Measurements from ENCODE around the gene TRIM41.
"Not testable (repeated sequence)": the region's sequence is repeated elsewhere in the genome, so short reads cannot be mapped to it uniquely, and the experiment has no call there.

The TRIM41 gene

DNA sequence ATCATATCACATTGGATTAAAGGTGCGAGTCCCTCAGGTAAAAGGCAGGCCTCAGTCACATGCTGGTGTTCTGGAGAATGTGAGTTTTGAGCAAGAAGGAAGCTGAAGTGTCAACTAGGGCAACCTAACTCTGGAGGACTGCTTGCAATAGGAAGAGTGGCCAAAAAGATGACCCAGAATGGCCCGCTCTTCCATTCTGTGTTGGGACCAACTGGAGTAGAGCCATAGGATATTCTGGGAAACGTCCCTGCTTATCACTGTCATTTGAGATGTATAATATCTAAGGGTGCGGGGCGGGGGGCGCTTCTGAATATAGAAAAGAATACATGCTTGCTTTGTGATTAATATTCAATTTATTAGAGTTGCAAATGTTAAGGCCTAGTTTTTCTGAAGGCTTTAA lies 11.0 kb upstream of the TRIM41 start:
- DNase-seq: no peak

GRCh38 chr5:181212934-181213333 lies 10.1 kb upstream of the TRIM41 start:
- no peak for DNase-seq

- DNase-seq: not testable (repeated sequence)
These were observed 8.8 kb upstream of the TRIM41 start for GRCh38 chr5:181214249-181214648.

GRCh38 chr5:181215997-181216989 lies 6.8 kb upstream of the TRIM41 start:
- no peak for DNase-seq

DNA sequence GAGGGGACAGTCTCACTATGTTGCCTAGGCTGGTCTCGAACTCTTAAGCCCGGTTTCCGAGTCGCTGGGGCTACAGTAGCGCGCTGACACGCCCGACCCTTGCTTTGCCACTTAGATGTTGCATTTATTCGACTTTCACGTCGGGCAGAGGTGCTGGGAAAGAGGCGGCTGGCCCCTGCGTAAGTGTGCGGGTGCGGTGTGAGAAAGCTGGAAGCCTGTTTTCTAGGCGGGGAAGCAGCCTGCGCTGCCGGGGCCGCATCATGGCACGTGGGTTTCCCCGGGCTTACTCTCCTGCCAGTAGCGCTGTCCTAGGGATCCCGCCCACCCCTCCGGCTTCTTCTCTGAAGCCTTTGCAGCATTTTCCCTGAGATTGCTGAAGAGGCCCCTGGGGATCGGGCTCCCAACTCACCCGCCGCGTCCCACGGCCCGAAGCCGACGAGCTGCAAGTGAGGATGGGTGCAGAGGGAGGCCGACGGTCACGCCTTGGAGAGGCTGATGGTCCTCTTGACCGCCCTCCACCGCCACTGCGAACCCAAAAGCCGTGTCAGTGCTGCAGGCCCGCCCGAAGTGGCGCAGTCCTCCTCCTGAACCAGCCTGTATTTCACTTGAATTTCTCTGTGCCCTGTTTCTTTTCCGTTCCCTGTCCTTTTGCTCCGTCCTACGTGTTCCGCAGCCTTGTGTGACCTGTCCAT lies 5.8 kb upstream of the TRIM41 start:
- DNase-seq: peak; percentile 60

DNA sequence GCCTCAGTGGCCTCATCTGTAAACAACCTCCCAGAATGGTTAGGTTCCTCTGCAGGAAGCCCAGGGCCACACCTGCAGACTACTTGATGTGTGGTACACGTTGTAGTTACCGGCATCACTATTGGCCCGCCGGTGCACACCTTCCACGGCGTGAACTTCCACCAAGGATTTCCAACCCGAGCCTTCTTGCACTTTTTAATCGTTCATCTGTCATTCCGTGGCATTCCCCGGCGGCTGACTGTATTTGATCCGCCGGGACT lies 5.3 kb upstream of the TRIM41 start:
- peak; percentile 44 for DNase-seq

- no peak for DNase-seq
These were observed 4.3 kb upstream of the TRIM41 start for GRCh38 chr5:181218795-181219124.

- no peak for DNase-seq
These were observed 3.6 kb upstream of the TRIM41 start for GRCh38 chr5:181219262-181220177.

DNA sequence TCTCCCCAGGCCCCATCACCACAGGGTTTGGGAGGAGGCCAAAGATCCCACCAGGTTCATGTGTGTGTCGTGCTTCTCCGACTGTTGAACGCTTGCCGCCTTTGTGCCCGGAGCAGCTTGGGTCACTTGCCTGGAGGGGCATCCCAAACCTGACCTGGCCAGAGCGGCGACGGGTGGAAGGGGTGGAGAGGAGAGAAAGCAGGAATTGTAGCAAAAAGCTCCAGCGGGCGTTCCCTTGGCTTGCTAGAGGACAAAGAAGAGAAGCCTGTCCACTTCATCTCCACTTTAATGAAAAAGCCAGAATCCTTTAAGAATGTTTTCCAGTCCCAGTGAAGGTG lies 2.9 kb upstream of the TRIM41 start:
- DNase-seq: no peak

- DNase-seq: no peak
These were observed 1.8 kb upstream of the TRIM41 start for GRCh38 chr5:181221105-181221791.

DNA sequence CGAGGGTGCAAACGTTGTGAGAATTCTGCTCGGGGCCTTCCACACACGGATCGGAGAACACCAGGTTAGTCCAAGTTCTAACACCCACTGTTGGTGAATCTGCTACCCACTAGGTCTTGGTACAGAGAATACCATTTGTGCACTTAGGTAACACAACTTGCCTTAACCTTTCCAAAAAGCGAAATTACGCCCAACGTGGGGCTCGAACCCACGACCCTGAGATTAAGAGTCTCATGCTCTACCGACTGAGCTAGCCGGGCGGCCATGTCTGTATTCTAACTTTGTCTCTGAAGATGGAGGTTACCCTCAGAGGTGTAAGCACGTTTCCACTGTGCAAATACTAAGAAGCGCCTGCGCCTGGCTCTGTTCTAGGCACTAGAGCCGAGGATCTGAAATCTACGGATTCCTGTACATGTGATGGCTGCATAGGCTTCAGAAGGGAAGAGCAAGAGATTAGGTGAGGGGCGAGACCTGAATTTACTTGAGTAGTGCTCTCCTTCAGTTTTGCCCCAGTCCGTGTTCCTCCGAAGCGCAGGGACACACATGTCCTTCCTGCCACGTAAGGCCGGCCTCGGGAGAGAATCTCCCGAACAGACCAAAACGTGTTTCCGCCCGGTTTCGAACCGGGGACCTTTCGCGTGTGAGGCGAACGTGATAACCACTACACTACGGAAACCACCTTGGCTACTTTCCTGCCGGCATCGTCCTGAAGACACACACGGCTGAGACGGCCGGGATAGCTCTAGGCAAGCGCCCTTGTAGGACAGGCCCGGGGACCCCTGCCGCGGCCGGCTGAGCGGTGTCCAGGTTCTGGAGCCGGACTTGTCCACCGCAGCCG lies 1.1 kb upstream of the TRIM41 start:
- peak; percentile 99 for DNase-seq

DNA sequence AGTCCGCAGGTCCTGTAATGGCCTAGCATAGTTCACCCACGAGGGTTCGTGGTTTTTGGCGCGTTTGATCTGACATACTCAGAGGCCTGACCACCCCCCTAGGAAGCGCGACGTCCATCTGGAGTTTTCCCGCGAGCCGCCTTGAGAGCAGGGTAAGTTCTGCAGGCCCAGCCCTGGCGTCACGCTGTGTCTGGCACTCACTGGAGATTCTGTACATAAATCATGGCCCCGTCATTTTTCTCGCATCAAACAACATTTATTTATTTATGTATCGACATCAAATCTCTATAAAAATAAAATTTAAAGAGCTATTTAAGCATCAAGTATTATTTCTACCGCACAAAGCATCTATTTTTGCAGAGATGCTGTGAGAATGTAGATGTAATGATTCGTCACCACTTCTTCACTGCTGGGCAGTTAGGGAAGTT lies 437 bp upstream of the TRIM41 start:
- no peak for DNase-seq

- no peak for DNase-seq
These were observed 778 bp downstream of the TRIM41 start for GRCh38 chr5:181223729-181224389.

DNA sequence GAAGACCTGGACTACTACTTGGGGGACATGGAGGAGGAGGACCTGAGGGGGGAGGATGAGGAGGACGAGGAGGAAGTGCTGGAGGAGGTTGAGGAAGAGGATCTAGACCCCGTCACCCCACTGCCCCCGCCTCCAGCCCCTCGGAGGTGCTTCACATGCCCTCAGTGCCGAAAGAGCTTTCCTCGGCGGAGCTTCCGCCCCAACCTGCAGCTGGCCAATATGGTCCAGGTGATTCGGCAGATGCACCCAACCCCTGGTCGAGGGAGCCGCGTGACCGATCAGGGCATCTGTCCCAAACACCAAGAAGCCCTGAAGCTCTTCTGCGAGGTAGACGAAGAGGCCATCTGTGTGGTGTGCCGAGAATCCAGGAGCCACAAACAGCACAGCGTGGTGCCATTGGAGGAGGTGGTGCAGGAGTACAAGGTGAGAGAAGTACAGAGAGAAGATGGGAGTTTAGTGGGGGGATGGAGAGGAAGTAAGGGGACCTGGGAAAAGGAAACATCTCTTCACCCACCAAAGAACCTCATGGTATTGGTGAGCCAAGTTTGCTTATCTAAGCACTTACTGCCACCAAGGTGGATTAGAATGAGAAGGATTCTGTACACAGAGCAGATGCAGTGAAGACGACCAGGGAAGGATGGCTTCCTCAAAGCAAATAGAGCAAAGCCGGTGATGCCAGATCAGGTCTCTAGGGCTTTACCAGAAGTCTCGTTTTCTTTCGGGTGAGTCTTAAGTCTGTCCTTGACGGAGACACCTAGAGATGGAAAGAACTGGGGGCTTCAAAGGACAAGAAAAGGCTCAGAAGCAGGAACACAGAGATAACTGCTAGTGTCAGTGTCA lies 1.5 kb downstream of the TRIM41 start:
- DNase-seq: no peak

DNA sequence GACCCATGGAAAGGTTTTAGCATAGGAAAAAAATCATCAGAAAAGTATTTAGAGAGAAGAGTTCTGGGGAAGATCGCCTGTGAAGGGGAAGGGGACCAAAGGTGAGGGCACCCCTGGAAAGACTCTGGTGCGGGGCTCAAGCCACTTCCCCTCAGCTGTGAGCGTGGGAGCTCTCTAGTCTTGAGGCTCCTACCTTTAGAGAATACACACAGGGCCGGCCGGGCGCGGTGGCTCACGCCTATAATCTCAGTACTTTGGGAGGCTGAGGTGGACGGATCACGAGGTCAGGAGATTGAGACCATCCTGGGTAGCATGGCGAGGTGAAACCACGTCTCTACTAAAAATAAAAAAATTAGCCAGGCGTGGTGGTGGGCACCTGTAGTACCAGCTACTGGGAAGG lies 6.9 kb downstream of the TRIM41 start:
- no peak for DNase-seq

DNA sequence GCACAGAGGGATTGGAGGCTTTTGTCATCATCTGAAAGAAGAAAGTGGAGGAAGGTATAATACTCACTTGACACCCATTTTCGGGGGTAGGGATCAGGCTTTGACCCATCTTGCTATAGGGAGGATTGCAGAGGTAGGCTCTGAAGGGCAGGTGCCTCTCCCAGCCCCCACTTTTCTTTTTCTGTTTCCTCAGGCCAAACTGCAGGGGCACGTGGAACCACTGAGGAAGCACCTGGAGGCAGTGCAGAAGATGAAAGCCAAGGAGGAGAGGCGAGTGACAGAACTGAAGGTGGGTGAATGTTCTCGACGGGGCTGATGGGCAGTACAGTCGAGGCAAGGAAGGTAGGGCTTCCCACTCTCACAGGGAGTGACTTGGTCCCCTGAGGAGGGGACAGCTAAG lies 7.5 kb downstream of the TRIM41 start:
- no peak for DNase-seq

GRCh38 chr5:181231432-181231831 lies 8.4 kb downstream of the TRIM41 start:
- DNase-seq: no peak

DNA sequence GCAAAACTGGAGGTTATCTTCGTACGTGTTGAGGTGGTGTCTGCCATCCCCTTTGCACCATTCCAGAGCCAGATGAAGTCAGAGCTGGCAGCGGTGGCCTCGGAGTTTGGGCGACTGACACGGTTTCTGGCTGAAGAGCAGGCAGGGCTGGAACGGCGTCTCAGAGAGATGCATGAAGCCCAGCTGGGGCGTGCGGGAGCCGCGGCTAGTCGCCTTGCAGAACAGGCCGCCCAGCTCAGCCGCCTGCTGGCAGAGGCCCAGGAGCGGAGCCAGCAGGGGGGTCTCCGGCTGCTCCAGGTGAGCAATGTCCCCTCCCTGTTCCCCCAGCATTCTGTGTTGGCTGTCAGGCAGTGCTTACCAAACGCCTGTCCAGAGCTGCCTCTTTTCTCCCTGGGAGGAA lies 9.5 kb downstream of the TRIM41 start:
- no peak for DNase-seq

DNA sequence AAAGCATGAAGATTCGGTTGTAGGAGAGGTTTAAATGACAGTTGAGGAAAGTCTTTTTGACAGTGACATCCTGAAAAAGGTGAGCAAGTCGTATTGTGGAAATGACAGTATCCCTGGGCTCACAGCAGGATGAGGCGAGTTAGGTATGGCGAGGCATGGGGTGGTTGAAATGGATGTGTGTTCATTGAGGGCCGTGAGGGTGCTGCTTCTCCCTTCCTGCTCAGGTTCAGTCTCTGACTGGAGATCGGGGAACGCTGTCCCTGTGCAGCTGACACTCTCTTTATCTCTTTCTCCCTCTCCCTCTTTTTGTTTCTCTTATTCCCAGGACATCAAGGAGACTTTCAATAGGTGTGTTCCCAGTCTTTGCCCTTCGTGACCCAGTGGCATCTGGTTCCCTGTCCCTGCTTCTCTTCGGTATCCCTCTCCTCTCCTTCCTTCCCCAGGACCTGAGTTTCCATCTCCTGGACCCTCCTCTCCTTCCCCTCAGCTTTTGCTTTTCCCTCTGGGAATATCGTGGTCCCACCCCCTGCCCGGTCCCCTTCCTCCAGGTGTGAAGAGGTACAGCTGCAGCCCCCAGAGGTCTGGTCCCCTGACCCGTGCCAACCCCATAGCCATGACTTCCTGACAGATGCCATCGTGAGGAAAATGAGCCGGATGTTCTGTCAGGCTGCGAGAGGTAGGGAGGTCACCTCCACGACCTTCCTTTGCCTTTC lies 10.2 kb downstream of the TRIM41 start:
- DNase-seq: no peak

All from activated CD4-positive, CD25-positive, alpha-beta regulatory T cell treated with anti-CD3 and anti-CD28 coated beads, Interleukin-2, amount 50 U/mL, for 72 hours (primary cell).